H4 (cell line): ENCODE measurements around the gene NFATC2IP. TPM values are rescaled to one million over a fixed set of nuclear protein-coding genes. Genes with fewer than 3 reads are reported as not detected.

Source experiments
- DNase-seq: peaks from one replicate; pipeline ENCODE4 v3.0.0-alpha.2; 2015; ENCODE audit warnings: low spot score
- total RNA-seq: library from RNA; depleted of rRNA; stranded (reverse); fragments of >200 nt; shearing (Covaris generic); gene quantifications from 2 replicates; pipeline ENCODE4 v1.2.3, GENCODE V29; 2014; rRNA removed

NFATC2IP gene
- 9.9 and 12.7 TPM in 2 replicates for total RNA-seq

GRCh38 chr16:28950648-28951409 lies at the start of gene NFATC2IP:
Gene NFATC2IP (plus strand): TSS chr16:28950937. CDS start chr16:28951012, 75 bp downstream.
- peak; percentile 100 for DNase-seq

- DNase-seq, result no peak
Observed at GRCh38 chr16:28901862-28902261, 48.9 kb upstream of the NFATC2IP start.

GRCh38 chr16:28902909-28903308 lies 47.8 kb upstream of the NFATC2IP start:
- no peak for DNase-seq

- no peak for DNase-seq
Observed at GRCh38 chr16:28903344-28904042, 47.2 kb upstream of the NFATC2IP start.

GRCh38 chr16:28904363-28904762 lies 46.4 kb upstream of the NFATC2IP start:
- DNase-seq, result no peak

- no peak for DNase-seq
Observed at GRCh38 chr16:28904828-28905227, 45.9 kb upstream of the NFATC2IP start.

- DNase-seq, result no peak
Observed at GRCh38 chr16:28905229-28905754, 45.4 kb upstream of the NFATC2IP start.

GRCh38 chr16:28905800-28906372 lies 44.9 kb upstream of the NFATC2IP start:
- DNase-seq, result no peak

- peak; percentile 34 for DNase-seq
Observed at GRCh38 chr16:28910086-28911031, 40.4 kb upstream of the NFATC2IP start.

- DNase-seq, result no peak
Observed at GRCh38 chr16:28912558-28912957, 38.2 kb upstream of the NFATC2IP start.

GRCh38 chr16:28913946-28914724 lies 36.6 kb upstream of the NFATC2IP start:
- DNase-seq, result no peak

GRCh38 chr16:28915181-28915580 lies 35.6 kb upstream of the NFATC2IP start:
- no peak for DNase-seq

- no peak for DNase-seq
Observed at GRCh38 chr16:28917095-28917494, 33.6 kb upstream of the NFATC2IP start.

GRCh38 chr16:28918698-28919097 lies 32.0 kb upstream of the NFATC2IP start:
- no peak for DNase-seq

- DNase-seq, result no peak
Observed at GRCh38 chr16:28923231-28923587, 27.5 kb upstream of the NFATC2IP start.

GRCh38 chr16:28923652-28924398 lies 26.9 kb upstream of the NFATC2IP start:
- no peak for DNase-seq

GRCh38 chr16:28924399-28924761 lies 26.4 kb upstream of the NFATC2IP start:
- no peak for DNase-seq

- DNase-seq, result peak; percentile 73
Observed at GRCh38 chr16:28924762-28925385, 25.9 kb upstream of the NFATC2IP start, which contains the start of gene RABEP2. Gene RABEP2 (minus strand): TSS chr16:28925238. CDS start chr16:28925163, 75 bp downstream.
